ENCODE data around the gene ERN1. TPM values are rescaled to one million over a fixed set of nuclear protein-coding genes. Genes with fewer than 3 reads are reported as not detected.

ERN1 gene
- total and polyA plus RNA-seq, 2 of the 13 experiments (the other 11 are each of a cell fraction or from before 2014, with no cell fraction given) = 6.0 to 12.7 TPM

DNA sequence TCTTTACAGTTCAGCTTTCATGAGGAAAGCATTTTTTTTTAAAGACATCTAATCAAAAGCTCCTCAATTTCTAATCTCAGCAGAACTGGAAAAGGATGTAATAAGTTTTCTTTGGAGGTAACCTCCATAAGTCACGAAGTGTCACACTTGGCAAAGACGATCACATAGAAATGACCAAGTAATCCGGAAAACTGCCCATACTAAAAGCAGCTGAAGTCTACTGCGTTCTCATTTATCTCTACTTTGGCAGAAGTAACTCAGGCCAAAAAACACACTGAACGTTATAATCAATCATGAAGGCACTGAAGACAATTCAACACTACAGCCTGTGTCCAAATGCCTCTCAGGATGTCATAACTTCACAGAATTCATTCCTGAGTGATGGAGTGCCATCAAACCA is 39.8 kb downstream of the ERN1 start (continued):
- TF ChIP-seq ZNF530 (CRISPR knock-in tag; IDR thresholded peaks at IDR 0.05; ENCODE audit: low read depth) = no peak

DNA sequence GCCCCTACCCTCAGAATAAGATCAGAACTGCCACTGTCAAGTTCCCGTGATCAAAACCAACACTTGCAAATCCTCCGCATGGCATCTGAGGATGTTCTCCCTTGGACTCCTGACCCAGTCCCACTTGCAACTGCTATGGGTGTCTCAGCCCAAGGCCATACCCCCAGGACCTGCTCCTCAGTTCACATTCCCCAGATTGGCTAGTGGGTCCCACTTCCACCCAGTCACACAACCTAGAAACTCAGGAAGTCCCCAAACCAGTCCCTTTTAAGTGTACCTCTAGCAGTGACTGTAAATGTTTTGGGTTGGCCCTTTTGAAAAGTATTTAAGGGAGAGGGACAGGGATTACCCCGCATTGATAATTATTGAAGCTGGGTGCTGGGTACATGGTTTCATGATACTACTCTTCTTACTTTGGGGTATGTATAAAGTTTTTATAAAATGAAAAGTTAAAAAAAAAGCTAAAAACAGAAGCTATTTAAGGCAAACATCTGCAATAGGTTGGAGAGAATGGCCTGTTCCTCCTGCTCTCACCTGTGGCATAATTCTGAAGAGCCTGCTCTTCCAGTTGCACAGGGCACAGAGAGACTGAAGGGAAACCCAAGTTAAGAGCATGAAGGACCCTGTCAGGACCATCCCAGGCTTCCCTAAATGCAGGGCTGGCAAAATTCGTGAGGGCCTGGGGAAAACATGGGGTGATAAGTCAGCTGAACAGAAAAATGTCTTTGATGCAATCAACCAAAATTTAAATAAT is 42.5 kb downstream of the ERN1 start:
- ATAC-seq (no peak), DNase-seq (ENCODE audit: low spot score) (no peak), FAIRE-seq (no peak)
- H3K27ac ChIP-seq (ENCODE audit: extremely low read length, insufficient read depth, low read length) = no peak overlapping the region
- no peak overlapping the region for H3K4me3 ChIP-seq (replicated peaks in 1 of 3; ENCODE audit: insufficient read depth in 1 of 3, low read depth in 2 of 3, low read length in 3 of 3)
- no peaks in the 10 kb centered on the region for H3K9me3 ChIP-seq (ENCODE audit: low read length)
- in situ Hi-C loops (cut with HindIII; ENCODE audit: extremely low pct_ligation_motif_present, low pct_unique_long_range_greater_than_20kb) (no loop called here), intact Hi-C loops (cut with micrococcal nuclease; ENCODE audit: unreplicated experiment) (no loop called here)
- BruUV-seq (replicated peaks) = no TSS peak
- no peaks in the 10 kb centered on the region for H3K27me3 ChIP-seq (ENCODE audit: control insufficient read depth in 1 of 2, insufficient read depth in 2 of 2, low read length in 2 of 2)
- H4K20me1 ChIP-seq (ENCODE audit: insufficient read depth, low read length) = no peaks in the 10 kb centered on the region
- H3K36me3 ChIP-seq (replicated peaks in 1 of 2; ENCODE audit: control insufficient read depth in 1 of 2, insufficient read depth in 2 of 2, low read length in 2 of 2) = peaks cover 2 to 7% of the 10 kb centered on the region in 2 experiments; a peak in 1 of 5 replicates
- no peak overlapping the region for H3K9ac ChIP-seq (ENCODE audit: insufficient read depth, low read depth, low read length)
- CTCF ChIA-PET (ENCODE audit: low intra/inter-chr PET ratio, low total read pairs) = no interaction called here
- H2AFZ ChIP-seq (ENCODE audit: low read length) = no peak overlapping the region
- POLR2A ChIA-PET = no interaction called here
- 87% methylated on average over 4 of the region's 4 CpGs for WGBS (ENCODE audit: low lambda C conversion rate)
- H3K79me2 ChIP-seq (ENCODE audit: insufficient read depth, low read length) = peaks cover 4% of the 10 kb centered on the region
- peaks cover 54% of the 10 kb centered on the region for H3K4me1 ChIP-seq (ENCODE audit: insufficient read depth, low read length)
- H3K4me2 ChIP-seq (ENCODE audit: low read depth, low read length) = no peak overlapping the region
- TF ChIP-seq ATF7-NPFF (CRISPR knock-in tag; IDR thresholded peaks at IDR 0.05; ENCODE audit: low read depth) = no peak
- no peak for TF ChIP-seq KAT7 (CRISPR knock-in tag; IDR thresholded peaks at IDR 0.05; ENCODE audit: borderline replicate concordance)
- TF ChIP-seq NONO (IDR thresholded peaks at IDR 0.05) = no peak
- TF ChIP-seq NONO (CRISPR knock-in tag; conservative IDR thresholded peaks at IDR 0.05) = no peak
- no peak for TF ChIP-seq ATM (IDR thresholded peaks at IDR 0.05; ENCODE audit: borderline replicate concordance)
- TF ChIP-seq PCBP1 (IDR thresholded peaks at IDR 0.05; ENCODE audit: borderline replicate concordance, low read depth, low read length) = no peak
- TF ChIP-seq, protein P1, sequence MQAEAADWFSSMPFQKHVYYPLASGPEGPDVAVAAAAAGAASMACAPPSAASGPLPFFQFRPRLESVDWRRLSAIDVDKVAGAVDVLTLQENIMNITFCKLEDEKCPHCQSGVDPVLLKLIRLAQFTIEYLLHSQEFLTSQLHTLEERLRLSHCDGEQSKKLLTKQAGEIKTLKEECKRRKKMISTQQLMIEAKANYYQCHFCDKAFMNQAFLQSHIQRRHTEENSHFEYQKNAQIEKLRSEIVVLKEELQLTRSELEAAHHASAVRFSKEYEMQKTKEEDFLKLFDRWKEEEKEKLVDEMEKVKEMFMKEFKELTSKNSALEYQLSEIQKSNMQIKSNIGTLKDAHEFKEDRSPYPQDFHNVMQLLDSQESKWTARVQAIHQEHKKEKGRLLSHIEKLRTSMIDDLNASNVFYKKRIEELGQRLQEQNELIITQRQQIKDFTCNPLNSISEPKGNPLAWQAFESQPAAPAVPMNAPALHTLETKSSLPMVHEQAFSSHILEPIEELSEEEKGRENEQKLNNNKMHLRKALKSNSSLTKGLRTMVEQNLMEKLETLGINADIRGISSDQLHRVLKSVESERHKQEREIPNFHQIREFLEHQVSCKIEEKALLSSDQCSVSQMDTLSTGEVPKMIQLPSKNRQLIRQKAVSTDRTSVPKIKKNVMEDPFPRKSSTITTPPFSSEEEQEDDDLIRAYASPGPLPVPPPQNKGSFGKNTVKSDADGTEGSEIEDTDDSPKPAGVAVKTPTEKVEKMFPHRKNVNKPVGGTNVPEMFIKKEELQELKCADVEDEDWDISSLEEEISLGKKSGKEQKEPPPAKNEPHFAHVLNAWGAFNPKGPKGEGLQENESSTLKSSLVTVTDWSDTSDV (CRISPR knock-in tag; IDR thresholded peaks at IDR 0.05) = no peak
- TF ChIP-seq, protein P2, sequence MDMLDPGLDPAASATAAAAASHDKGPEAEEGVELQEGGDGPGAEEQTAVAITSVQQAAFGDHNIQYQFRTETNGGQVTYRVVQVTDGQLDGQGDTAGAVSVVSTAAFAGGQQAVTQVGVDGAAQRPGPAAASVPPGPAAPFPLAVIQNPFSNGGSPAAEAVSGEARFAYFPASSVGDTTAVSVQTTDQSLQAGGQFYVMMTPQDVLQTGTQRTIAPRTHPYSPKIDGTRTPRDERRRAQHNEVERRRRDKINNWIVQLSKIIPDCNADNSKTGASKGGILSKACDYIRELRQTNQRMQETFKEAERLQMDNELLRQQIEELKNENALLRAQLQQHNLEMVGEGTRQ (IDR thresholded peaks at IDR 0.05; ENCODE audit: low read depth, low read length) = no peak
- TF ChIP-seq, protein P2 (CRISPR knock-in tag; IDR thresholded peaks at IDR 0.05; ENCODE audit: borderline replicate concordance) = no peak
- no peak for TF ChIP-seq ZNF253 (CRISPR knock-in tag; IDR thresholded peaks at IDR 0.05; ENCODE audit: borderline replicate concordance)
- no peak for TF ChIP-seq ZNF10 (CRISPR knock-in tag; IDR thresholded peaks at IDR 0.05; ENCODE audit: borderline replicate concordance, low read depth)
- no peak for TF ChIP-seq ZFP82 (CRISPR knock-in tag; IDR thresholded peaks at IDR 0.05; ENCODE audit: borderline replicate concordance)
- TF ChIP-seq ZNF3 (CRISPR knock-in tag; IDR thresholded peaks at IDR 0.05) = no peak
- no peak for TF ChIP-seq MBNL3 (CRISPR knock-in tag; conservative IDR thresholded peaks at IDR 0.05)
- TF ChIP-seq ZNF468 (CRISPR knock-in tag; IDR thresholded peaks at IDR 0.05) = no peak

All from HepG2 (cell line).